Retinal pigment epithelial cell (primary cell): Measurements from ENCODE around the gene HOXD1.

Experiments used
- DNase-seq: peaks from one replicate; pipeline ENCODE4 v3.0.0-alpha.2; 2010; ENCODE audit warnings: low read depth
- H3K4me3 ChIP-seq: 2 replicates; pipeline ENCODE4 v1.5.1; 2011; ENCODE audit warnings: mild to moderate bottlenecking, low read length, control low read depth, moderate library complexity
- CTCF ChIP-seq: conservative IDR thresholded peaks from 2 replicates; pipeline ENCODE4 v1.5.1; 2011; ENCODE audit warnings: low read depth, low read length, control low read depth, inconsistent platforms

HOXD1 gene

GRCh38 chr2:176164201-176164600 is 24.3 kb upstream of the HOXD1 start:
- H3K4me3 ChIP-seq = no peak overlapping the region
- no peak for TF ChIP-seq CTCF

GRCh38 chr2:176164611-176165369 is 23.7 kb upstream of the HOXD1 start:
- no peak for TF ChIP-seq CTCF
- H3K4me3 ChIP-seq = no peak overlapping the region
- no peak for DNase-seq

More at GRCh38 chr2:176164201-176164600, 24.3 kb upstream of the HOXD1 start:
- DNase-seq = no peak

- H3K4me3 ChIP-seq = no peak overlapping the region
- TF ChIP-seq CTCF = no peak
- DNase-seq = no peak
Observed at GRCh38 chr2:176165370-176166050, 23.0 kb upstream of the HOXD1 start.

GRCh38 chr2:176166272-176166671 is 22.2 kb upstream of the HOXD1 start:
- no peak overlapping the region for H3K4me3 ChIP-seq
- no peak for TF ChIP-seq CTCF
- no peak for DNase-seq

GRCh38 chr2:176167398-176167797 is 21.1 kb upstream of the HOXD1 start:
- no peak overlapping the region for H3K4me3 ChIP-seq
- TF ChIP-seq CTCF = no peak
- no peak for DNase-seq

- TF ChIP-seq CTCF = no peak
- H3K4me3 ChIP-seq = no peak overlapping the region
- DNase-seq = no peak
Observed at GRCh38 chr2:176169181-176169580, 19.3 kb upstream of the HOXD1 start.

GRCh38 chr2:176169711-176170110 is 18.8 kb upstream of the HOXD1 start:
- no peak for TF ChIP-seq CTCF
- no peak overlapping the region for H3K4me3 ChIP-seq
- DNase-seq = no peak
